ENCODE data around the gene SSTR4.
"Not testable (repeated sequence)": the region's sequence is repeated elsewhere in the genome, so short reads cannot be mapped to it uniquely, and the experiment has no call there.

Gene SSTR4

DNA sequence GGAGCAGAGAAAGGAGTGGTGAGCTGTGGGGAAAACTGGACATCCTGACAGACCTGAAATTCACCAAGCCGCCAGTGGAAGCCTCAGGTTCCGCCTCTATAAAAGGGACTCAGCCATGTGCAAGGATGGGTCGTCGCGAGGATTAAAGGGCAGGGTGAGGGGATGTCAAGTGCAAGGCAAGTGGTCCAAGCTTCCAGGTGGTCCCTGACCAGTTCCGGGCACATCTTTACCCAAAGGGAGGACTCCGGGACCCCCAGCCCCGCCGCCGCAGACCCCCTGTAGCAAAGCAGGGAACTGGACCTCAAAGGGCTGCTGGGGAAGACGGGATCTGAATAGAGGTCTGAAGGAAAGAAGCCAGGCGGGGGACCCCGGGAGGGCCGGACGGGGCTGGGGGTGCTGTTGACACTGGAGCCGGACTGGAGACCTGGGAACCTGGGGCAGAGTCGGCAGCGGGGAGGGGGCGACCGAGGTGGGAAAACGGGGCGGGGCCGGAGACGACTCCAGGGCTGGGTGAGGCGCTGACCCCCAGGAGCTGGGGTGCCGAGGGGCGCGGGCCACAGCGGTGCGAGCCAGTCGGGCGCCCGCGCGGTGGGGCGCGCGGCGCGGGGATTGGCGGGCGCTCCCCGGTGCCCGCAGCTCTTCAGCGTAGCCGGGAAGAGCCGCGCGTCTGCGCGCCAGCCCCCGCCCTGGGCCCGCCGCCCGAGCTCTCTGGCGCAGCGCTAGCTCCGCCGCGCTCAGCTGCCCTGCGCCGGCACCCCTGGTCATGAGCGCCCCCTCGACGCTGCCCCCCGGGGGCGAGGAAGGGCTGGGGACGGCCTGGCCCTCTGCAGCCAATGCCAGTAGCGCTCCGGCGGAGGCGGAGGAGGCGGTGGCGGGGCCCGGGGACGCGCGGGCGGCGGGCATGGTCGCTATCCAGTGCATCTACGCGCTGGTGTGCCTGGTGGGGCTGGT lies at the start of gene SSTR4:
TSS of gene SSTR4 (plus strand) at position 592 of the 951 bp plus-strand sequence. CDS start at position 764, 172 bp downstream.
- TF ChIP-seq, protein P1, sequence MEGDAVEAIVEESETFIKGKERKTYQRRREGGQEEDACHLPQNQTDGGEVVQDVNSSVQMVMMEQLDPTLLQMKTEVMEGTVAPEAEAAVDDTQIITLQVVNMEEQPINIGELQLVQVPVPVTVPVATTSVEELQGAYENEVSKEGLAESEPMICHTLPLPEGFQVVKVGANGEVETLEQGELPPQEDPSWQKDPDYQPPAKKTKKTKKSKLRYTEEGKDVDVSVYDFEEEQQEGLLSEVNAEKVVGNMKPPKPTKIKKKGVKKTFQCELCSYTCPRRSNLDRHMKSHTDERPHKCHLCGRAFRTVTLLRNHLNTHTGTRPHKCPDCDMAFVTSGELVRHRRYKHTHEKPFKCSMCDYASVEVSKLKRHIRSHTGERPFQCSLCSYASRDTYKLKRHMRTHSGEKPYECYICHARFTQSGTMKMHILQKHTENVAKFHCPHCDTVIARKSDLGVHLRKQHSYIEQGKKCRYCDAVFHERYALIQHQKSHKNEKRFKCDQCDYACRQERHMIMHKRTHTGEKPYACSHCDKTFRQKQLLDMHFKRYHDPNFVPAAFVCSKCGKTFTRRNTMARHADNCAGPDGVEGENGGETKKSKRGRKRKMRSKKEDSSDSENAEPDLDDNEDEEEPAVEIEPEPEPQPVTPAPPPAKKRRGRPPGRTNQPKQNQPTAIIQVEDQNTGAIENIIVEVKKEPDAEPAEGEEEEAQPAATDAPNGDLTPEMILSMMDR (IDR thresholded peaks at IDR 0.05; ENCODE audit: borderline replicate concordance, control extremely low read depth, extremely low read depth, insufficient read depth, missing control alignments): no peak
- DNase-seq (ENCODE audit: low spot score): no peak
- in situ Hi-C loops (cut with MboI; ENCODE audit: low sequenced_read_pairs, unreplicated experiment): no loop called here

DNA sequence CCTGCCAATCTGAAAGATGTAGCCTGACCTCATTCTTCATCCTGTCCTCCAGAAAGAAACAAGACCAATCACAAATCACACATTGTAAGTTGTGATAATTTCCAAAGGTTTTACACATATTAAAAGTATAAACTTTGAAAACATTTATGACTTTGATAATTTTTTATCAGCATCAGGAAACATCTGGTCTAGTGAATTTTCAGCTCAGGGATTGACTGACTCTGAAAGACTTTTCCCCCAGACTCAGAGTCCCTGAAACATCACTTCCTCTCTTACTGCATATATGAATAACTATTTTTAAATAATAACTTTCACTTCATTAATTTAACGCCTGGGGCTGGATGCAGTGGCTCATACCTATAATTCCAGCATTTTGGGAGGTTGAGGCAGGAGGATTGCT lies 48.5 kb upstream of the SSTR4 start:
- in situ Hi-C loops (cut with MboI; ENCODE audit: low sequenced_read_pairs, unreplicated experiment): no loop called here
- TF ChIP-seq, protein P1 (IDR thresholded peaks at IDR 0.05; ENCODE audit: borderline replicate concordance, control extremely low read depth, extremely low read depth, insufficient read depth, missing control alignments): no peak
- DNase-seq (ENCODE audit: low spot score): no peak

- in situ Hi-C loops (cut with MboI; ENCODE audit: low sequenced_read_pairs, unreplicated experiment); DNase-seq (ENCODE audit: low spot score): not testable (repeated sequence)
Observed at GRCh38 chr20:22991424-22991823, 43.7 kb upstream of the SSTR4 start.

- in situ Hi-C loops (cut with MboI; ENCODE audit: low sequenced_read_pairs, unreplicated experiment): no loop called here
- TF ChIP-seq, protein P1 (IDR thresholded peaks at IDR 0.05; ENCODE audit: borderline replicate concordance, control extremely low read depth, extremely low read depth, insufficient read depth, missing control alignments): no peak
Observed at GRCh38 chr20:22993823-22994222, 41.3 kb upstream of the SSTR4 start.

DNA sequence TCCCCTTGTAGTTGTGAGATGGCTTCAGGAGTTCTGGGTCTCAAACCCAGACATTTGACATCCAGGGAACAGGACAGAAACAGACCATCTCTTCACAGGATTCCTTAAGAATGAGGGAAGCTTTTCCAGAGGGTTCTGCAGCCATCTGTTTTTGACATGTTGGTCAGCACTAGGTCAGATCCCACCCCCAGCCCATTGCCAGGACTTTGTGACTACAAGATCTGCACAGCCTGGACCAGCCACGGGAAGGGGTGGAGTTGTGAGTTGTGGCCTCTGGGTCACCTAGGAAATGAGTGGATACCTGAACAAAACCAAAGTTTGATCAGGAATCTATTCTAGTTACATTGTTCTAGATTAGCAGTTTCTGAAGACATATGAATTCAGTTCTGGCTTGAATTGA lies 39.2 kb upstream of the SSTR4 start:
- in situ Hi-C loops (cut with MboI; ENCODE audit: low sequenced_read_pairs, unreplicated experiment): no loop called here
- DNase-seq (ENCODE audit: low spot score): no peak
- TF ChIP-seq, protein P1 (IDR thresholded peaks at IDR 0.05; ENCODE audit: borderline replicate concordance, control extremely low read depth, extremely low read depth, insufficient read depth, missing control alignments): no peak

More at GRCh38 chr20:22993823-22994222, 41.3 kb upstream of the SSTR4 start:
- DNase-seq (ENCODE audit: low spot score): no peak

DNA sequence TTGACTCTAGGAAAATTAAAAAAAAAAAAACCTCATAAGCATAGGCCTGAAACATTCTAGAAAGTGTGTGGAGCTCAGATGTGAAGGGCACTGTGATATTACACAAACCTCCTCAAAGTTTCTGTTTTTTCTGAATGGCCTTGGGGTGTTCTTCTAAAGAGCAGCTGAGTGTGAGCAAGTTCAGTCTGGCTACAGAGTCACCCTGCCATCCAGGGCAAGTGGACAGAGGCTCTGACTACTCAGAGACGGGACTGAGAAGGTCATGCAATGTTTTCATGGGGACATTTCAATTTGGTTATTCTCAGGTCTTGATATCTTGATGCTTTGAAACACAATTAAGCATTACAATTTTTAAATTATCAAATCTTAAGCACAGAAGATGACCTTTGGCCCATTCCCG lies 36.6 kb upstream of the SSTR4 start:
- in situ Hi-C loops (cut with MboI; ENCODE audit: low sequenced_read_pairs, unreplicated experiment): no loop called here
- TF ChIP-seq, protein P1 (IDR thresholded peaks at IDR 0.05; ENCODE audit: borderline replicate concordance, control extremely low read depth, extremely low read depth, insufficient read depth, missing control alignments): no peak
- no peak for DNase-seq (ENCODE audit: low spot score)

DNA sequence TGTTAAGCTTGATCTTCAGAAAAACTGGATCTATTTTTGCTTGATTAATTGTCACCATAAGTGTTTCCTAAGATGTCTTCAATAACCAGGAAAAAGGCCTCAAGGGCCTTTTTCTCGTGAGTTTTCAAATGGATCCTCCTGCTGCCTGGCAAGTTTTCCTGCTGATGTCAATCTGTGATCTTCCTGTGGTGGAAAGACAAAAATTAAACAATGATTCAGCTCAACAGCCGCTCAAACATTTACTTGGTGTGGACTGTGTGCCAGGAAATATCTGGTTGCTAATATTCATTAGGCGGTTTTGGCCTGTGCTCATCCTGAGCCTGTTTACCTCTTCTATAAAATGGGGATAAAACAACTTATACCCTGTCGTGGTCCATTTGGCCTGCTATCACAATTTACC lies 35.4 kb upstream of the SSTR4 start:
- TF ChIP-seq, protein P1 (IDR thresholded peaks at IDR 0.05; ENCODE audit: borderline replicate concordance, control extremely low read depth, extremely low read depth, insufficient read depth, missing control alignments): no peak
- in situ Hi-C loops (cut with MboI; ENCODE audit: low sequenced_read_pairs, unreplicated experiment): no loop called here
- no peak for DNase-seq (ENCODE audit: low spot score)
